DND-41 (cell line): ENCODE results near the gene MACC1.

Source experiments
- ATAC-seq: fragments of 200-7000 bp; cut with Tn5 transposase; 3 replicates; pipeline ENCODE4 v1.9.1; 2021; ENCODE audit warnings: low read depth; ENCODE audit not compliant: insufficient read depth
- DNase-seq: peaks from one replicate; pipeline ENCODE4 v3.0.0-alpha.2; 2020
- H2AFZ ChIP-seq: 2 replicates; pipeline ENCODE4 v1.6.0; 2012; ENCODE audit warnings: low read depth, low read length
- H3K27ac ChIP-seq: 2 replicates; pipeline ENCODE4 v1.5.1; 2012; ENCODE audit warnings: low read length, inconsistent platforms
- H3K27me3 ChIP-seq: fragments of 200-600 bp; sonication (generic); 2 replicates; pipeline ENCODE4 v1.6.0; 2012; ENCODE audit warnings: low read length, mild to moderate bottlenecking, inconsistent platforms; ENCODE audit not compliant: insufficient read depth, poor library complexity
- H3K36me3 ChIP-seq: 2 replicates; pipeline ENCODE4 v1.5.1; 2012; ENCODE audit warnings: low read length, inconsistent platforms; ENCODE audit not compliant: insufficient read depth
- H3K4me1 ChIP-seq: 2 replicates; pipeline ENCODE4 v1.5.1; 2012; ENCODE audit warnings: mild to moderate bottlenecking, low read length; ENCODE audit not compliant: insufficient read depth
- H3K4me2 ChIP-seq: 2 replicates; pipeline ENCODE4 v1.6.0; 2012; ENCODE audit warnings: mild to moderate bottlenecking, moderate library complexity, low read length, inconsistent platforms; ENCODE audit not compliant: insufficient read depth
- H3K4me3 ChIP-seq, 2 experiments: fragments of 200-600 bp in 1 of 2; shearing (Covaris generic) in 1 of 2; 2 replicates each; pipeline ENCODE4 v1.5.1; 2012 to 2016; ENCODE audit warnings: inconsistent platforms in 2 of 2, low read length in 2 of 2, mild to moderate bottlenecking in 2 of 2, low read depth in 1 of 2, moderate library complexity in 1 of 2
- H3K79me2 ChIP-seq: 2 replicates; pipeline ENCODE4 v1.6.0; 2012; ENCODE audit warnings: low read length, inconsistent platforms; ENCODE audit not compliant: insufficient read depth
- H3K9ac ChIP-seq: 2 replicates; pipeline ENCODE4 v1.6.0; 2012; ENCODE audit warnings: low read depth, mild to moderate bottlenecking, inconsistent platforms, low read length, moderate library complexity
- H3K9me3 ChIP-seq: 2 replicates; pipeline ENCODE4 v1.5.1; 2012; ENCODE audit warnings: low read length, moderate library complexity, mild to moderate bottlenecking, inconsistent platforms; ENCODE audit not compliant: insufficient read depth, severe bottlenecking
- H4K20me1 ChIP-seq: 2 replicates; pipeline ENCODE4 v1.6.0; 2012; ENCODE audit warnings: low read length; ENCODE audit not compliant: insufficient read depth
- CTCF ChIP-seq: IDR thresholded peaks from 2 replicates; pipeline ENCODE4 v1.5.1; 2012; ENCODE audit warnings: borderline replicate concordance, low read length, moderate library complexity, mild to moderate bottlenecking; ENCODE audit not compliant: poor library complexity, severe bottlenecking; ENCODE audit errors: extremely low read depth
- EZH2 ChIP-seq: IDR thresholded peaks from 3 replicates; pipeline ENCODE4 v1.6.1; 2012; ENCODE audit warnings: borderline replicate concordance, low read depth, mild to moderate bottlenecking, moderate library complexity, low read length, inconsistent platforms; ENCODE audit not compliant: severe bottlenecking

Gene MACC1

GRCh38 chr7:20217193-20217948 lies at the start of gene MACC1:
TSS of gene MACC1 (minus strand) at chr7:20217384. CDS start at chr7:20161862, 55,522 bp downstream.
- H2AFZ ChIP-seq = no peak within 1 kb of the TSS
- no peaks in the 10 kb centered on the region for H3K79me2 ChIP-seq
- no peaks in the 10 kb centered on the region for H4K20me1 ChIP-seq
- no peaks in the 10 kb centered on the region for H3K36me3 ChIP-seq
- no peak for TF ChIP-seq CTCF
- TF ChIP-seq EZH2 = no peak
- H3K4me2 ChIP-seq = no peak within 1 kb of the TSS
- DNase-seq = no peak
- H3K27me3 ChIP-seq = no peaks in the 10 kb centered on the region
- no peaks in the 10 kb centered on the region for H3K9me3 ChIP-seq
- no peak within 1 kb of the TSS for H3K4me3 ChIP-seq
- H3K9ac ChIP-seq = no peak within 1 kb of the TSS
- ATAC-seq = no peak
- H3K4me1 ChIP-seq = no peaks in the 10 kb centered on the region
- no peak within 1 kb of the TSS for H3K27ac ChIP-seq

- Histone ChIP-seq H3K79me2 (no peaks in the 10 kb centered on the region), H4K20me1 (no peaks in the 10 kb centered on the region), H3K4me1 (no peaks in the 10 kb centered on the region), H3K9me3 (no peaks in the 10 kb centered on the region), H3K4me2 (no peak overlapping the region), H3K36me3 (no peaks in the 10 kb centered on the region), H3K27ac (no peak overlapping the region), H3K27me3 (no peaks in the 10 kb centered on the region), H3K4me3 (no peak overlapping the region), H2AFZ (no peak overlapping the region), H3K9ac (no peak overlapping the region)
- TF ChIP-seq EZH2 = no peak
- no peak for TF ChIP-seq CTCF
- DNase-seq (no peak), ATAC-seq (no peak)
Observed at GRCh38 chr7:20264623-20265022, 47.4 kb upstream of the MACC1 start.

GRCh38 chr7:20260223-20260622 lies 43.0 kb upstream of the MACC1 start:
- no peak for DNase-seq
- Histone ChIP-seq H3K4me2 (no peak overlapping the region), H2AFZ (no peak overlapping the region)

More at GRCh38 chr7:20260223-20260622, 43.0 kb upstream of the MACC1 start:
- no peak for ATAC-seq
- Histone ChIP-seq H4K20me1 (no peaks in the 10 kb centered on the region), H3K27ac (no peak overlapping the region), H3K4me1 (no peaks in the 10 kb centered on the region), H3K79me2 (no peaks in the 10 kb centered on the region), H3K4me3 (no peak overlapping the region), H3K27me3 (no peaks in the 10 kb centered on the region), H3K9me3 (no peaks in the 10 kb centered on the region), H3K36me3 (no peaks in the 10 kb centered on the region), H3K9ac (no peak overlapping the region)
- TF ChIP-seq CTCF (no peak), EZH2 (no peak)
